Suprapubic skin (tissue), 4 donors: ENCODE measurements around the gene TASP1. TPM values are rescaled to one million over a fixed set of nuclear protein-coding genes. Genes with fewer than 3 reads are reported as not detected.

Experiments used
- DNase-seq, 2 donors: peaks; one replicate each; pipeline ENCODE4 v3.0.0-alpha.2; 2019; ENCODE audit warnings: low spot score in 2 of 2
- H3K27ac ChIP-seq: fragments of 200-600 bp; sonication (generic); one replicate; pipeline ENCODE4 v1.5.1; 2019
- H3K27me3 ChIP-seq: fragments of 200-600 bp; sonication (generic); one replicate; pipeline ENCODE4 v1.5.1; 2019
- H3K36me3 ChIP-seq: fragments of 200-600 bp; sonication (generic); one replicate; pipeline ENCODE4 v1.5.1; 2019
- H3K4me1 ChIP-seq: fragments of 200-600 bp; sonication (generic); one replicate; pipeline ENCODE4 v1.5.1; 2019
- H3K4me3 ChIP-seq: fragments of 200-600 bp; sonication (generic); one replicate; pipeline ENCODE4 v1.5.1; 2019; ENCODE audit warnings: mild to moderate bottlenecking
- H3K9me3 ChIP-seq: fragments of 200-600 bp; sonication (generic); one replicate; pipeline ENCODE4 v1.5.1; 2019
- EP300 ChIP-seq: sonication (generic); formaldehyde crosslinking; IDR thresholded peaks from one replicate; pipeline ENCODE4 v1.6.1; 2017; ENCODE audit warnings: antibody characterized with exemption
- POLR2A ChIP-seq, 2 donors: fragments of 450-650 bp; IDR thresholded peaks; one replicate each; pipeline ENCODE4 v1.6.1; 2017; ENCODE audit warnings: antibody characterized with exemption in 2 of 2, mild to moderate bottlenecking in 2 of 2, moderate library complexity in 2 of 2
- POLR2AphosphoS5 ChIP-seq, 3 donors: sonication (generic); formaldehyde crosslinking; IDR thresholded peaks; one replicate each; pipeline ENCODE4 v1.6.1; 2017; ENCODE audit warnings: antibody characterized with exemption in 3 of 3
- WGBS: methylation state at CpG from one replicate; pipeline ENCODE4 v1.1.5; 2018; 5-methylcytosine and 5-hydroxymethylcytosine counted together
- total RNA-seq, 4 donors: library from RNA; depleted of rRNA; stranded (reverse); fragments of >200 nt; gene quantifications; one replicate each; pipeline ENCODE4 v1.1.0, GENCODE V29; 2016
- TF ChIP-seq, protein P1 (sequence below), 2 donors: fragments of 200-600 bp in 1 of 2; fragments of 450-650 bp in 1 of 2; sonication (generic) in 1 of 2; IDR thresholded peaks; one replicate each; pipeline ENCODE4 v1.5.1; 2016 to 2019; ENCODE audit warnings: antibody characterized with exemption in 2 of 2, mild to moderate bottlenecking in 1 of 2, moderate library complexity in 1 of 2

TASP1 gene
- total RNA-seq, 4 donors from 2014 or later, result 8.2 to 25.6 (median 9.9) TPM

DNA sequence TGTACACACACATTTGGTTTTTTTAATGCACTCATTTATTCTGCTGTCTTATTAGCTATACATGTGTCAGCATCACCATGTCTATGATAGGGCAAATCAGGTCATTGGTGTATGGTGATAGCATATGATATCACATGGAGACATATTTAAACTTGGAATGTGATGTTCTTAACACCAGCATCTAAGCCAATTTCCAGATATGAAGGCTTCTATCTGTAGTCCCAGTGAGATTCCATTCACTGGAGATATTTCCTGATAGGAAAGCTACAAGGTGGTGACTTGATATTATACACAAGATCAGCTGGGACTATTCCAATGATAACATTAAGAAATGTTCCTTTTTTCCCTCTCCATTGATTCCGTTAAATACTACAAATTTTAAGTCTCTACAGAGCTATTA, 89.3 kb downstream of the TASP1 start:
- H3K27me3 ChIP-seq, result no peaks in the 10 kb centered on the region
- TF ChIP-seq, protein P1, sequence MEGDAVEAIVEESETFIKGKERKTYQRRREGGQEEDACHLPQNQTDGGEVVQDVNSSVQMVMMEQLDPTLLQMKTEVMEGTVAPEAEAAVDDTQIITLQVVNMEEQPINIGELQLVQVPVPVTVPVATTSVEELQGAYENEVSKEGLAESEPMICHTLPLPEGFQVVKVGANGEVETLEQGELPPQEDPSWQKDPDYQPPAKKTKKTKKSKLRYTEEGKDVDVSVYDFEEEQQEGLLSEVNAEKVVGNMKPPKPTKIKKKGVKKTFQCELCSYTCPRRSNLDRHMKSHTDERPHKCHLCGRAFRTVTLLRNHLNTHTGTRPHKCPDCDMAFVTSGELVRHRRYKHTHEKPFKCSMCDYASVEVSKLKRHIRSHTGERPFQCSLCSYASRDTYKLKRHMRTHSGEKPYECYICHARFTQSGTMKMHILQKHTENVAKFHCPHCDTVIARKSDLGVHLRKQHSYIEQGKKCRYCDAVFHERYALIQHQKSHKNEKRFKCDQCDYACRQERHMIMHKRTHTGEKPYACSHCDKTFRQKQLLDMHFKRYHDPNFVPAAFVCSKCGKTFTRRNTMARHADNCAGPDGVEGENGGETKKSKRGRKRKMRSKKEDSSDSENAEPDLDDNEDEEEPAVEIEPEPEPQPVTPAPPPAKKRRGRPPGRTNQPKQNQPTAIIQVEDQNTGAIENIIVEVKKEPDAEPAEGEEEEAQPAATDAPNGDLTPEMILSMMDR (IDR thresholded peaks at IDR 0.05), result no peak
- TF ChIP-seq POLR2A (IDR thresholded peaks at IDR 0.05) (no peak), EP300 (no peak), POLR2AphosphoS5 (IDR thresholded peaks at IDR 0.05) (no peak)
- DNase-seq, result no peak
- H3K36me3 ChIP-seq, result no peaks in the 10 kb centered on the region
- H3K27ac ChIP-seq, result no peak overlapping the region
- 98% methylated on average over 1 of the region's 1 CpG for WGBS
- no peaks in the 10 kb centered on the region for H3K9me3 ChIP-seq
- H3K4me1 ChIP-seq, result no peaks in the 10 kb centered on the region
- H3K4me3 ChIP-seq, result no peak overlapping the region

GRCh38 chr20:13546497-13547131, 92.1 kb downstream of the TASP1 start:
- no peak overlapping the region for H3K4me3 ChIP-seq
- H3K9me3 ChIP-seq, result no peaks in the 10 kb centered on the region
- DNase-seq, result peak; percentile 85 to 87
- 4% methylated on average over 2 of the region's 2 CpGs for WGBS
- no peaks in the 10 kb centered on the region for H3K27me3 ChIP-seq
- H3K27ac ChIP-seq, result no peak overlapping the region
- no peaks in the 10 kb centered on the region for H3K4me1 ChIP-seq
- H3K36me3 ChIP-seq, result no peaks in the 10 kb centered on the region
- TF ChIP-seq EP300, result no peak
- TF ChIP-seq, protein P1 (IDR thresholded peaks at IDR 0.05), result peak; percentile 30 to 73

GRCh38 chr20:13545790-13546189, 92.9 kb downstream of the TASP1 start:
- Histone ChIP-seq H3K27ac (no peak overlapping the region), H3K36me3 (no peaks in the 10 kb centered on the region), H3K4me3 (no peak overlapping the region), H3K4me1 (no peaks in the 10 kb centered on the region), H3K9me3 (no peaks in the 10 kb centered on the region), H3K27me3 (no peaks in the 10 kb centered on the region)
- TF ChIP-seq POLR2A (IDR thresholded peaks at IDR 0.05), result no peak
- TF ChIP-seq EP300, result no peak
- TF ChIP-seq, protein P1 (IDR thresholded peaks at IDR 0.05), result no peak
- TF ChIP-seq POLR2AphosphoS5 (IDR thresholded peaks at IDR 0.05), result no peak
- no peak for DNase-seq
- 79% methylated on average over 2 of the region's 2 CpGs for WGBS

GRCh38 chr20:13543783-13544182, 94.9 kb downstream of the TASP1 start:
- H3K27me3 ChIP-seq, result no peaks in the 10 kb centered on the region
- H3K9me3 ChIP-seq, result no peaks in the 10 kb centered on the region
- H3K4me3 ChIP-seq, result no peak overlapping the region
- no peaks in the 10 kb centered on the region for H3K4me1 ChIP-seq
- WGBS, result 82% methylated on average over 4 of the region's 4 CpGs
- TF ChIP-seq, protein P1 (IDR thresholded peaks at IDR 0.05), result no peak
- TF ChIP-seq POLR2AphosphoS5 (IDR thresholded peaks at IDR 0.05) (no peak), POLR2A (IDR thresholded peaks at IDR 0.05) (no peak), EP300 (no peak)
- H3K36me3 ChIP-seq, result no peaks in the 10 kb centered on the region
- DNase-seq, result no peak
- no peak overlapping the region for H3K27ac ChIP-seq

DNA sequence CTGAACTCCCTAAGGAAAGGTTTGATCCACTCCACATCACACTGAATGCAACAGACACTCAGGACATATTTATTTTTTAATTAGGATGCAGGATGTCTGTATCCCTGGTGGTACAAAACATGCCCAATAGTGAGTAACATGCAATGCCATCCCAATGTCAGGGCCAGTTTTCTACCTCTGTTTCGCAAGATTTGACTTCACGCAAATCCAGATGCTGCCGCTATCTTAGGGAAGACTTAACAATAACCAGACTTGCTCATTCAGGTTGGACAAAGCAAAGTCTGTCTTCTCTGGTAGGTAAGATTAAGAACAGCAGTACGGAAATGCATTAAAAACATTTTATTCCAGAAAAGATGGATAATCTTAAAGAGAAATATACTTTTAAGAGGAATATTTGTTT, 103.1 kb downstream of the TASP1 start:
- Histone ChIP-seq H3K9me3 (no peaks in the 10 kb centered on the region), H3K36me3 (no peaks in the 10 kb centered on the region), H3K4me1 (no peaks in the 10 kb centered on the region), H3K27ac (no peak overlapping the region), H3K4me3 (no peak overlapping the region), H3K27me3 (no peaks in the 10 kb centered on the region)
- TF ChIP-seq, protein P1 (IDR thresholded peaks at IDR 0.05), result no peak
- TF ChIP-seq POLR2AphosphoS5 (IDR thresholded peaks at IDR 0.05) (no peak), POLR2A (IDR thresholded peaks at IDR 0.05) (no peak), EP300 (no peak)
- 97% methylated on average over 4 of the region's 4 CpGs for WGBS
- DNase-seq, result no peak
